ENCODE results near the gene HSPB9.
"Not testable (repeated sequence)": the region's sequence is repeated elsewhere in the genome, so short reads cannot be mapped to it uniquely, and the experiment has no call there.

Gene HSPB9

GRCh38 chr17:42133461-42134041 is 10.9 kb downstream of the HSPB9 start:
- no peak for TF ChIP-seq CTCF (IDR thresholded peaks at IDR 0.05; ENCODE audit: unreplicated experiment in 3 of 3)
- peak overlapping the region; percentile 40 to 90 (median 88) for H3K27ac Mint-ChIP-seq
- no peaks in the 10 kb centered on the region for H3K27me3 Mint-ChIP-seq (ENCODE audit: low read depth)
- peaks cover 38% of the 10 kb centered on the region for H3K4me1 Mint-ChIP-seq
- no peaks in the 10 kb centered on the region for H3K9me3 Mint-ChIP-seq
- H3K4me3 Mint-ChIP-seq: no peak overlapping the region
- H3K36me3 Mint-ChIP-seq (ENCODE audit: low read depth): peaks cover 39% of the 10 kb centered on the region

GRCh38 chr17:42135151-42135550 is 12.5 kb downstream of the HSPB9 start:
- H3K36me3 Mint-ChIP-seq (ENCODE audit: low read depth): peaks cover 29% of the 10 kb centered on the region
- TF ChIP-seq CTCF (IDR thresholded peaks at IDR 0.05; ENCODE audit: unreplicated experiment in 3 of 3): no peak
- H3K9me3 Mint-ChIP-seq: no peaks in the 10 kb centered on the region
- H3K27me3 Mint-ChIP-seq (ENCODE audit: low read depth): no peaks in the 10 kb centered on the region
- peaks cover 52% of the 10 kb centered on the region for H3K4me1 Mint-ChIP-seq
- H3K27ac Mint-ChIP-seq: peak overlapping the region; percentile 97
- H3K4me3 Mint-ChIP-seq: no peak overlapping the region

GRCh38 chr17:42135664-42136653 is 13.4 kb downstream of the HSPB9 start:
- H3K4me3 Mint-ChIP-seq: peak overlapping the region in 2 of 3 experiments; percentile 24 to 52
- H3K4me1 Mint-ChIP-seq: peaks cover 51% of the 10 kb centered on the region
- no peaks in the 10 kb centered on the region for H3K27me3 Mint-ChIP-seq (ENCODE audit: low read depth)
- H3K36me3 Mint-ChIP-seq (ENCODE audit: low read depth): peaks cover 22% of the 10 kb centered on the region
- no peak for TF ChIP-seq CTCF (IDR thresholded peaks at IDR 0.05; ENCODE audit: unreplicated experiment in 3 of 3)
- H3K9me3 Mint-ChIP-seq: no peaks in the 10 kb centered on the region
- H3K27ac Mint-ChIP-seq: peak overlapping the region; percentile 97

GRCh38 chr17:42136654-42137051 is 14.0 kb downstream of the HSPB9 start:
- Mint-ChIP-seq H3K4me3 (no peak overlapping the region), H3K9me3 (no peaks in the 10 kb centered on the region), H3K36me3 (ENCODE audit: low read depth) (peaks cover 17% of the 10 kb centered on the region), H3K4me1 (peaks cover 58% of the 10 kb centered on the region), H3K27ac (peak overlapping the region in 1 of 3 experiments; percentile 97), H3K27me3 (ENCODE audit: low read depth) (no peaks in the 10 kb centered on the region)
- no peak for TF ChIP-seq CTCF (IDR thresholded peaks at IDR 0.05; ENCODE audit: unreplicated experiment in 3 of 3)

GRCh38 chr17:42138749-42139492 is 16.3 kb downstream of the HSPB9 start:
- Mint-ChIP-seq H3K36me3 (ENCODE audit: low read depth) (peaks cover 19% of the 10 kb centered on the region), H3K4me1 (peaks cover 57% of the 10 kb centered on the region), H3K27me3 (ENCODE audit: low read depth) (no peaks in the 10 kb centered on the region), H3K27ac (peak overlapping the region; percentile 82 to 92 (median 82)), H3K9me3 (no peaks in the 10 kb centered on the region), H3K4me3 (no peak overlapping the region)
- TF ChIP-seq CTCF (IDR thresholded peaks at IDR 0.05; ENCODE audit: unreplicated experiment in 3 of 3): no peak

GRCh38 chr17:42140690-42141089 is 18.1 kb downstream of the HSPB9 start:
- H3K4me1 Mint-ChIP-seq: peaks cover 52% of the 10 kb centered on the region
- not testable (repeated sequence) for H3K27ac Mint-ChIP-seq; H3K4me3 Mint-ChIP-seq; H3K9me3 Mint-ChIP-seq; H3K27me3 Mint-ChIP-seq (ENCODE audit: low read depth)
- peaks cover 17% of the 10 kb centered on the region for H3K36me3 Mint-ChIP-seq (ENCODE audit: low read depth)

Measured in nephron (organoid).